CD4-positive, alpha-beta T cell treated with Interleukin-4 for 4 hours (primary cell): ENCODE results near the gene CCDC38.

ENCODE experiments used
- DNase-seq: peaks from one replicate; pipeline ENCODE4 v3.0.0-alpha.2; 2020

CCDC38 gene

GRCh38 chr12:95830335-95831089 is 111.9 kb downstream of the CCDC38 start:
- no peak for DNase-seq

- no peak for DNase-seq
Measured at GRCh38 chr12:95829395-95829794, 113.0 kb downstream of the CCDC38 start.

GRCh38 chr12:95820096-95820703 is 122.2 kb downstream of the CCDC38 start:
- DNase-seq: no peak
